H7 (cell line): Measurements from ENCODE around the gene IPO13. TPM values are rescaled to one million over a fixed set of nuclear protein-coding genes. Genes with fewer than 3 reads are reported as not detected.

Experiments used
- DNase-seq: peaks from one replicate; pipeline ENCODE4 v3.0.0; 2012
- H3K27me3 ChIP-seq: 2 replicates; pipeline ENCODE4 v1.6.0; 2011; ENCODE audit warnings: mild to moderate bottlenecking, low read length; ENCODE audit not compliant: control insufficient read depth, insufficient read depth
- H3K36me3 ChIP-seq: replicated peaks from 2 replicates; pipeline ENCODE4 v1.5.1; 2011; ENCODE audit warnings: low read length; ENCODE audit not compliant: control insufficient read depth, insufficient read depth
- H3K4me3 ChIP-seq: 2 replicates; pipeline ENCODE4 v1.5.1; 2011; ENCODE audit warnings: low read depth, mild to moderate bottlenecking, control low read depth, low read length, moderate library complexity; ENCODE audit not compliant: insufficient read depth
- total RNA-seq: library from RNA; depleted of rRNA; stranded (reverse); fragments of >200 nt; shearing (Covaris generic); gene quantifications from 2 replicates; pipeline ENCODE4 v1.2.3, GENCODE V29; 2014

IPO13 gene
- total RNA-seq, 1 experiment from 2014 or later, result 34.2 TPM

DNA sequence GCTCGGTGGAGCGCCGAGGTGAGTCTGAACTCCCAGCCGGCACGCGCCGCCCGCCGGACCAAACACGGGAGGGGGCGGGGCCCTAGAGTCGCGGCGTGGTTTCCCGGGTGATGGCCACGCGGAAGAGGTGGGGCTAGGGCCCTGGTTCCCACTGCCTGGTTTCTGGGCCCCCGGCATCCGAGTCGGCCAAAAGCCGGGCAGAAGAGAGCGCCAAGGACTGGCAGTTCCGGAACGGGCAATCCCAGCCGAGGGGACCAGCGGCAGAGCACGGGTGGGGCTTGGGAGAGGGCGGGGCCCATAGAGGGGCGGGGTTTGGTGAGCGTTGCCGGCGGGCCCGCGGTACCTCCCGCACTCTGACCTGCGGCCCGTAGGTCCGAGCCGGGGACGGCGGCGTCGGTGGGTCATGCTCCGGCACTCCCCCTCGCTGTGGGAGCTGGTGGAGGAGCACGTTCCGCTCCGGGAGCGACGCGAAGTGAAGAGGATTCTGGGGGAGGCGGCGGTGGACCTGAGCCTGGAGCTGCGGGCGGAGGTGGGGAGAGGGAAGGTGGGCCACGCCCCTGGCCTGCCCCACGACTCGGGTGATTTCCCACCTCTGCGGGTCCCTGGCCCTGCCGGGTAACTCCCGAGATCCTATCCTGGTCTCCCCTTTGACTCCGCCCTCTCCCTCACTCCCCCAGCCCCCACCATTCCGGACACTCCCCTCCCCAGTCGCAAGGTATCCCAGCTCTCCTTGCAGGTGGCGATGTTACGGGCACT is 44.9 kb downstream of the IPO13 start, which contains the start of gene CCDC24:
TSS of gene CCDC24 (plus strand) at position 124 of the 756 bp plus-strand sequence. CDS start at position 404, 280 bp downstream.
- H3K36me3 ChIP-seq, result no peaks in the 10 kb centered on the region
- H3K4me3 ChIP-seq, result peak within 1 kb of the TSS; percentile 86
- peak; percentile 98 for DNase-seq
- peaks cover 2% of the 10 kb centered on the region; the same call in 1 of the 2 replicates for H3K27me3 ChIP-seq

DNA sequence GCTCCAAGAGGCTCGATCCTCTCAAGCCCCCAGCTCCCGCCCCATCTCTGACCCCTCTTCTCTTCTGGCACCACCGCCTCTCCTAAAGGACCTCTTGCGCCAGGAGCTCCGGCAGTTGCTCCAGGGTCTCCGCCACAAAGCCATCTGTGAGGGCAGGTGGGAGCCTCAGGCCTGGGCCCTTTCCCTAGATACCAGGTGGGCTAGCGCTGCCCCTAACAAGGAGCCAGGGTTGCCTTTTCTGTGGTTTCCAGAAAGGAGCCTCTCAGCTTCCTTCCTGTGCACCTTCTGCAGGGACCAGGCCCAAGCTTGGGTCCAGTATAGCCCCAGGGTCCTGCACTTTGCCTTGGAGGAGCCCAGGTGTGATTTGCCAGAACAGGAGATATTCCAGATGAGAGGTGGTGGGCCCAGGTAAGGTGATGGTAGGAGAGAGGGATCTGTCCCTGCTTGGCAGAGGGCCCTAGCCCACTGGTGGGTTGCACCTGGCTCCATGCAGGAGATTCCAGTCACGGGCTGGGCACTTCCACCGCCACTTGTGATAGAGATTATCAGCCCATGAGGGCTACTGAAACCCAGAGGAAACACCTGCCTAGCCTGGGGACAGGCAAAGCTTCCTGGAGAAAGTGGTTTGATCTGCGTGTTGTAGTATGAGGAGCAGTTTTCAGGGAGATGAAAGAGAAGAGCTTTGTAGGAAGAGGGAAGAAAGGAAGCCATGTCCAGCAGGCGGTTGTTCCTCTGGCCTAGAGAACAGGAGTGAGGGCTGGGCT is 45.7 kb downstream of the IPO13 start:
- Histone ChIP-seq H3K27me3 (peaks cover 2% of the 10 kb centered on the region; the same call in 1 of the 2 replicates), H3K4me3 (peak overlapping the region; percentile 86), H3K36me3 (no peaks in the 10 kb centered on the region)
- no peak for DNase-seq

DNA sequence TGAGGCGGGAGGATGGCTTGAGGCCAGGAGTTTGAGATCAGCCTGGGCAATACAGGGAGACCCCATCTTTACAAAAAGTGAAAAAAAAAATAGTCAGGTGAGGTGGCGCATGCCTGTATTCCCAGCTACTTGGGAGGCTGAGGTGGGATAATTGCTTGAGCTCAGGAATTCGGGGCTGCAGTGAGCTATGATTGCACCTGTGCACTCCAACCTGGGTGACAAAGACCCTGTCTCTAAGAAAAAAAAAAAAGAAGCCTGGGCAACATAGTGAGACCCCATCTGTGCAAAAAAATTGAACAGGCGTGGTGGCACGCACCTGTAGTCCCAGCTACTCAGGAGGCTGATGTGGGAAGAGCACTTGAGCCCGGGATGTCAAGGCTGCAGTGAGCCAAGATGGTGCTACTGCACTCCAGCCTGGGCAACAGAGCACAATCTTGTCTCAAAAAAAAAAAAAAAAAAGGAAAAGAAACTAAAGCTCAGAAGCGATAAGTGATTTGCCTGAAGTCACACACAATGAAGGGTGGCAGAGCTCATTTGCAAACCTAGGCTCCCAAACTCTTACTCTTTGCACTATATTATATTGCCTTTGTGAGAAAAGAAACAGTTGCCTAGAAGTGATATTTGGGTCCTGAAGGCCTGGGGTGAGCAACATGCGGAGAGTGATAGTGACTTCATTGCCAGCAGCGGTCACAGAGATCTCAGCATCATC is 46.6 kb downstream of the IPO13 start:
- Histone ChIP-seq H3K36me3 (no peaks in the 10 kb centered on the region), H3K4me3 (no peak overlapping the region), H3K27me3 (peaks cover 2% of the 10 kb centered on the region; the same call in 1 of the 2 replicates)
- DNase-seq, result no peak

DNA sequence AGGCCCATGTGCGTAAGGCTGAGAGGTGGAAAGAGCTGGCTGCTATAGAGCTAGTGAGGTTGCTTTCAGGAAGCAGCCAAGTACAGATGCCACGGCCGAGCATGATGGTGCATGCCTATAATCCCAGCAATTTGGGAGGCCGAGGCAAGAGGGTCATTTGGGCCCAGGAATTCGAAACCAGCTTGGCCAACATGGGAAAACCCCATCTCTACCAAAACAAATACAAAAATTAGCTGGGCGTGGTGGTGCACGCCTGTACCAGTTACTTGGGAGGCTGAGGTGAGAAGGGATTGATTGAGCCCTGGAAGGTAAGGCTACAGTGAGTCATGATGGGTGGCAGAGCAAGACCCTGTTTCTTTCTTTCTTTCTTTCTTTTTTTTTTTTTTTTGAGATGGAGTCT is 47.3 kb downstream of the IPO13 start:
- no peaks in the 10 kb centered on the region for H3K36me3 ChIP-seq
- H3K27me3 ChIP-seq, result peaks cover 2% of the 10 kb centered on the region; the same call in 1 of the 2 replicates
- DNase-seq, result no peak
- H3K4me3 ChIP-seq, result no peak overlapping the region

DNA sequence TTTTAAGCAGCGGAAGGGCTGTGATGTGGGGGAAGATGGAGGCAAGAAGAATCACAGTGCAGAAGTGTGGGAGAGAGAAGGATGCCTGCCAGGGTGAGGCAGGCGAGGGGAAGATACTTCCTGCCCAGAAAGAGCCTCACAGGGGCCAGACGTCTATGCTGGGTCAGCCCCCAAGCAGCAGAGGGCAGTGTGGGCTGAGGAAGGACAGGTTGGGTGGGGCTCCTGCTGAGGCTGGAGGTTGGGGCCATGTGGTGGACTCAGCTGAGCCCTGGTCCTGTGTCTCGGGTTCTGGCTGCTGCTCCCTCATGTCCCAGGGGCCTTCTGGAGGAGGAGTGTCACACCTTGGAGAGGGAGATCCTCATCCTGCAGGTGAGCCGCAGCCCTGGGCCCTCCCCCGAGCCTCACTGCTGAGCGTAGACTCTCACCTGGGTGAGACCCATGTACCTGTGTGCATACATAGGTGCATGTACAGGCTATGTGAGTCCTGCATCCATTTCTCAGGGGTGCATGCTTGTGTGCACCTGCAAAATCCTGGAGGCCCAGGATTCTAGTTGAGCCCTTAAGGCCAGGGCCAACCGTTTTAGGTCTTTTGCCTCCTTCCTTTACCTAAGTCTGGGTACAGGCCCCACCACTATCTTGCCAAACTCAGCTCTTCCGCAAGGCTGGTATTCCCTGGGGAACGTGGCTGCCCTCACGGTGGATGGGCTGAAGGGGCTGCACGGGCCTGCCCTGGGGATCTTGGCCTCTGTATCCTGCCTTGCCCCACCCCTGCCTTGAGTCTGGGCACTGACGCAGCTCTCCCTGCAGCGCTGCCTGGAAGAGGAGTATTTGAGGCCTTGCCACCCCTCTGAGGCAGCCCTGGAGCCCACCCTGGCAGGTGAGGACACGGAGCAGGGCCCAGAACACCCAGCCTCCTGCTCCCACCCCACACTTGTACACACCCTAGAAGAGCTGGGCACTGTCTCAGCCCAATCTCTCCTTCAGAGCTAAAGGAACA is 48.3 kb downstream of the IPO13 start:
- H3K4me3 ChIP-seq, result no peak overlapping the region
- 0 out of 2 replicates have a peak, but pooled peaks cover 1% of the 10 kb centered on the region for H3K36me3 ChIP-seq
- peak; percentile 90 for DNase-seq
- peaks cover 2% of the 10 kb centered on the region; the same call in 1 of the 2 replicates for H3K27me3 ChIP-seq

DNA sequence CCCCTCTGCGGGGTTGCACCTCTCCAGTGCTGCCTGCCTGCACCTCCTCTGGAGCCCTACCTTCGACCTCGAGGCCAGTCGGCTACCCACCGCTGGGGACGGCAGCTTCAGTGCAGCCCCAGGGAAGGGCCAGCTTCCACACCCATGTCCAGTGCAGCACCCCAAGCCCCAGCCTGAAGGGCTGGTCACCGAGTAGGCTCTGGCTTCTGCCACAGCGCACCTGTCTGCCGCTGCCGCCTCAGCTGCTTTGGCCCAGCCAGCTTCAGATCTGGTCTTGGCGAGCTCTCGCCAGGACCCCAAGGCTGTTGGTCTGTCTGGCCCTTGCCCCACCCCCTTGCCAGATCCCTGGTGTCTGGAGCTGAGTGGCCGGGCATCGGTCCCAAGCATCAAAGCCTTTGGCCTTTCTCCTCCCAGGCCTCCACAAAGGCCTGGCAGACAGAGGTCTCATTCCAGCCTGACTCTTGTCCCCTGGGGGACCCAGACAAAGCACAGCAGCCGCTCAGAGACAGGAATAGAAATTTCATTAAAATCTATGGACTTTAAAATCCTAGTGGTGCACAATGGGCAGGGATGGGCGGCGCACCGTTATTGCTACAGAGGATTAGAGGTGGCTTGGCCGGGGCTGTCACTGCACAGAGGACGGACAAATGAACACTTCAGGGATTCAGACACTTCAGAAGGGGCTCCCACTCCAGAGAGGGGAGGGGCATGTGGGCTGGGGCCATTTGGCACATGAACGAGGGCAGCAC is 49.4 kb downstream of the IPO13 start:
- DNase-seq, result no peak
- Histone ChIP-seq H3K36me3 (peaks cover 1% of the 10 kb centered on the region; the same call in 1 of the 2 replicates), H3K4me3 (no peak overlapping the region), H3K27me3 (peaks cover 2% of the 10 kb centered on the region; the same call in 1 of the 2 replicates)

DNA sequence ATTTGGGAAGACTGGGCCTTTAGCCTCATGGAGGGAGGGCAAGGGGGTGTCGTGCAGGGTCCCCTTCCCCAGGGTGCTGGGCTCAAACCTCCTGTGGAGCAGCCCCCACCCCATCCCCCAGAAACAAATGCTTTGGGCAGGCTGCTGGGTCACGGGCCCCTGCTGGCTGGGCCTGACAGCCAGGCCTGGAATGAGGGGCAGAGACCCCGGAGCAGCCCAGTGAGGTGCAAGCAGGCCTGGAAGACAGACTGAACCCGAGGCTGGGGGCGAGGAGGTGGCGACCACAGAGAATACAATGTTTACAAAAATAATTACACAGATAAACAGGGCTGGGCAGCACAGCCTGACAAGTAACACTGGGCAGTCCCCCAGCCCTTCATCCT is 50.0 kb downstream of the IPO13 start:
- Histone ChIP-seq H3K4me3 (no peak overlapping the region), H3K36me3 (peaks cover 5% of the 10 kb centered on the region), H3K27me3 (peaks cover 2% of the 10 kb centered on the region; the same call in 1 of the 2 replicates)
- DNase-seq, result no peak

DNA sequence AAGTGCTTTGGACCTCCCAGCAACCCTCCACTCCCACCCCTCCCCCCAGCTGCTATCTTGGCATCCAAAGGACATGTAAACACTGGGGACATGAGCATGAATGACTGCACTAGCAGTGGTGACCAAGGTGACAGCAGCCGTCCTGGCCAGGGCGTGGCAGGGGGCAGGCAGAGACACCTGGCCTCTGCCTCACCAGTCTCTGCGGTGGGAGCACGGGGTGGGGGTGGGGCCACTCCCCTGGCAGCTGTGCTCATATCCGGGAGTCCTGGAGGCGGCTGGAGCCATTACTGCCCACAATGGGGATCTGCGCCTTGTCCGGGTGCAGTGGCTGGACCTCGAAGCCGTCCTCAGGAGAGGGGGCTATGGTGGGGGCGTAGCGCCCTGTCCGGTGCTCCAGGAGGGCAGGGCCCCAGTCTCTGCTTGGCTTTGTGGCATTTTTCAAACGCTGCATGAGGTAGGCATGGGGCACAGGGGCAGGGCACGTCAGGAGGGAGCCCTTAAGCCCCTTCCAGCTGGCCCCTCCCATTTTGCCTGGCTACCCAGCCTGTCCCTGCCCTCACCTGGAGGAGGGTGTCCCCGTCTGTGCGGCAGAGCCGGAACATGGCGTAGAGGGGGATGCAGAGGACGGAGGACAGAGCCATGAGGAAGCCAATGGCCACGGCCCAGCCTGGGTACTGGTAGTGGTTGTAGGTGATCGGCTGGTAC is 50.7 kb downstream of the IPO13 start:
- H3K36me3 ChIP-seq, result peaks cover 5% of the 10 kb centered on the region
- no peak for DNase-seq
- no peaks in the 10 kb centered on the region; the same call in 1 of the 2 replicates for H3K27me3 ChIP-seq

DNA sequence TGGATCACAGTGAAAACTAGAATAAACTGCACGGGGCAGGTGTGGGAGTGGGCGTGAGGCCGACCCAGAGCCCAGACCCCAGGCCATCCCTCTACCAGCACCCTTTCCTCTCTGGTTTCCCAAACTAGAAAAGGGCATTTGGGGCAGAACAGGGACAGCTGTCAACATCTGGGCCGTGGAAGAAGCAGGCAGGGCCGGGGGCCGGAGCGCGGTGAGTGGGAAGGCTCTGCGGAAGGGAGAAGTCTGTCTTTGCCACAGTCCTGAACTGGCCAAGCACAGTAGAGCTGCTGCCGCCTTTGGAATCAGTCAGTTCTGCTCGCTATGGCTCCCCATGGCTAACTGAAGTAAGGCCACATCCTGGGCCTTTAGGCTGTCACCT is 51.2 kb downstream of the IPO13 start:
- Histone ChIP-seq H3K4me3 (no peak overlapping the region), H3K27me3 (no peaks in the 10 kb centered on the region; the same call in 1 of the 2 replicates), H3K36me3 (peaks cover 5% of the 10 kb centered on the region)
- no peak for DNase-seq

More for the DNA sequence above, 50.7 kb downstream of the IPO13 start:
- no peak overlapping the region for H3K4me3 ChIP-seq

DNA sequence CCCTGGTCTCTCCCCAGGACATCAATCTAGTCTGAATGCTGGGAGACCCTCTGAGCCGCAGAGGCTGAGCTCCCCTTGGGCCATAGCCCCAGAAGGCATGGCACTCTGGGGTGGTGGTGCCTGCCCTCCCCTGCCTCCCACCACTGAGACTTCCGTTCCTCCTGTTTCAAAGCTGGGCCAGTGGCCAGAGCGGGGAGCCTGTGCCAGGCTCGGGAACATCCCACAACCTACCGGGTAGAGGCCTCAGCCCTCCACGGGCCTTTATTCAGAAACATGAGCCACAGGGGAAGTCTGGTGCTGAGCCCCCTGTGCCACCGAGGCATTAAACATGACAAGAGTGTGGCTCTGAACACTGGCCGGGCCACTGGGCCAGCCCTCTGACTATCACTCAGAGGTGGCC is 52.7 kb downstream of the IPO13 start:
- no peak overlapping the region for H3K4me3 ChIP-seq
- DNase-seq, result no peak
- no peaks in the 10 kb centered on the region for H3K27me3 ChIP-seq
- H3K36me3 ChIP-seq, result peaks cover 5% of the 10 kb centered on the region

DNA sequence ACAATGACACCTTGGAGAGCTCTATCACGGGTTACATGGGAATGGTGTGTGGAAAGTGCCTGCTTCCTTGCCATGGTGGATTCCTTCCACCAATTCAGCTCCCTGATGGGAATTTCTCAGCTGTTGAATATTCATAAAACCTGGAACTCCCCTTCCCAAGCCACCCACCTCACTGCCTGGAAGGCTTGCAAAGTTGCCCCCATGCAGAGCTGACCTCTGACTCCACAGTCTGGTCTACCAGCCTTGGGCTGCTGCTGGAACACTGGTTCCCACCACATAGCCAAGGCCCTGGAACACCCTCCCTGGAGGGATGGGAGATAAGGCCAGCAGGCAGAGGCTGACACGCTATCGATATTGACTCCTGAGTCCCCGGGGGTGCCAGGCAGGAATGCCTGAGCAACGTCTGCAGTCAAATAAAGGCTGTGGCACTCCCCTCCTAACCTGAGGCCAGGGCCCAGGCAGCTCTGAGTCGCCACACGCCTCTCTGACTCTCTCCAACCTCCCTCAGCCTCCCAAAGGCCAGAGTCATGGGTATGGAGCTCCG is 53.4 kb downstream of the IPO13 start:
- H3K4me3 ChIP-seq, result no peak overlapping the region
- no peaks in the 10 kb centered on the region for H3K27me3 ChIP-seq
- DNase-seq, result no peak
- peaks cover 5% of the 10 kb centered on the region for H3K36me3 ChIP-seq

DNA sequence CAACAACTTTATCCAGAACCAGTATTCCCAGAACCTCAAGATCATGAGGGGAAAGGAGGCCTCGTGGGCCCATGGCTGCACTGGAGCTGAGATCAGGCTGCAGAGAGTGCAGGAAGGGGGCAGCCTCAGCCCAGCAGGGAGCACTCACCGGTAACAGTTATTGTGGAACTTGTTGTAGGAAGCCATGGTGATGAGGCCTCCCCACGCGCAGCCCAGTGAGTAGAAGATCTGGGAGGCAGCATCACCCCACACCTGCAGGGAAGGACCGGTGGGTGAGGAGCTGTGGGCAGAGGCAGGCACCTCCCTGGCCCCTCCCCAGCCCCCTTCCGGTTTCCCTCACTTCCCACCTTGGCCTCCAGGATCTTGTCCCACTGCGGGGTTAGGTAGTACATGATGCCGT is 55.4 kb downstream of the IPO13 start:
- no peaks in the 10 kb centered on the region for H3K27me3 ChIP-seq
- DNase-seq, result no peak
- no peak overlapping the region for H3K4me3 ChIP-seq
- peaks cover 5% of the 10 kb centered on the region for H3K36me3 ChIP-seq
